Ovary (tissue), 9 donors: ENCODE measurements around the gene DDN. TPM values are rescaled to one million over a fixed set of nuclear protein-coding genes. Genes with fewer than 3 reads are reported as not detected.

Source experiments
- DNase-seq, 5 donors: peaks; one replicate each; pipeline ENCODE4 v3.0.0-alpha.2; 2019 to 2020
- H3K27ac ChIP-seq, 2 donors: fragments of 200-600 bp; one replicate each; pipeline versions ENCODE4 v1.5.1 to v1.8.0; 2019 to 2022
- H3K27me3 ChIP-seq: fragments of 200-600 bp; one replicate; pipeline ENCODE4 v1.8.0; 2022
- H3K36me3 ChIP-seq: fragments of 200-600 bp; sonication (generic); one replicate; pipeline ENCODE4 v1.5.1; 2019
- H3K4me1 ChIP-seq: one replicate; pipeline ENCODE4 v1.8.1; 2013; ENCODE audit warnings: mild to moderate bottlenecking, moderate library complexity; ENCODE audit not compliant: insufficient read depth
- H3K4me3 ChIP-seq: fragments of 200-600 bp; sonication (generic); one replicate; pipeline ENCODE4 v1.5.1; 2017
- H3K9me3 ChIP-seq, 2 donors: fragments of 200-600 bp in 1 of 2; sonication (generic) in 1 of 2; one replicate each; pipeline versions ENCODE4 v1.5.1 to v1.8.1; 2013 to 2019; ENCODE audit warnings: mild to moderate bottlenecking in 1 of 2, moderate library complexity in 1 of 2
- EP300 ChIP-seq: sonication (generic); formaldehyde crosslinking; IDR thresholded peaks from one replicate; pipeline ENCODE4 v1.6.1; 2017; ENCODE audit warnings: antibody characterized with exemption
- POLR2A ChIP-seq: fragments of 450-650 bp; IDR thresholded peaks from one replicate; pipeline ENCODE4 v1.6.1; 2017; ENCODE audit warnings: antibody characterized with exemption, mild to moderate bottlenecking, moderate library complexity
- WGBS, 3 donors: extraction: QIAGEN DNeasy Blood & Tissue Kit in 1 of 3; methylation state at CpG; one replicate each; pipeline versions ENCODE4 v1.1.5 to v1.1.7; 2013 to 2017; 5-methylcytosine and 5-hydroxymethylcytosine counted together
- intact Hi-C, 4 donors: fragments of 100-400 bp; cut with DNase I; formaldehyde crosslinking; loops; one replicate each; pipeline versions ENCODE4 v1.11.0 to v1.15.1; 2022 to 2023
- polyA plus RNA-seq, 2 donors: library from polyadenylated mRNA; stranded (reverse); fragments of 200-250 nt in 1 of 2; fragments of 350-450 nt in 1 of 2; fragmentation: Illumina TruSeq in 1 of 2; extraction: RNeasy Lipid Tissue Mini Kit (QIAGEN cat#74804) in 1 of 2; gene quantifications; one replicate each; pipeline ENCODE4 v1.2.3, GENCODE V29; 2013 to 2014
- total RNA-seq, 7 donors: library from RNA; depleted of rRNA in 2 of 7; stranded (reverse); fragments of >200 nt in 2 of 7; fragmentation: NEBNext Ultra II Directional in 3 of 7; extraction: Animal tissue kit (Norgen Biotek cat#: 25700) in 3 of 7; gene quantifications; one replicate each; pipeline versions ENCODE4 v1.1.0 to v1.2.4, GENCODE V29; 2016 to 2023
- TF ChIP-seq, protein P1 (sequence below), 3 donors: fragments of 450-650 bp in 2 of 3; fragments of 200-600 bp in 1 of 3; IDR thresholded peaks; one replicate each; pipeline versions ENCODE4 v1.5.1 to v1.8.0; 2016 to 2022; ENCODE audit warnings: antibody characterized with exemption in 3 of 3, mild to moderate bottlenecking in 1 of 3
- donor health status: DM: no; HTN: no; CAD: no; lungs with moderate emphysema.
- donor health status: DM: no; HTN: no; CAD: no.
- donor health status: Bipolar disorder and iron deficiency.
- donor health status: DM: yes; HTN: yes; CAD: no.
- donor health status: DM: no; HTN: no; CAD: no.
- donor health status: DM: yes; HTN: yes; CAD: no.

The DDN gene
- total and polyA plus RNA-seq, 9 donors: 0.04 to 0.28 (median 0.05) TPM; not detected in 6

DNA sequence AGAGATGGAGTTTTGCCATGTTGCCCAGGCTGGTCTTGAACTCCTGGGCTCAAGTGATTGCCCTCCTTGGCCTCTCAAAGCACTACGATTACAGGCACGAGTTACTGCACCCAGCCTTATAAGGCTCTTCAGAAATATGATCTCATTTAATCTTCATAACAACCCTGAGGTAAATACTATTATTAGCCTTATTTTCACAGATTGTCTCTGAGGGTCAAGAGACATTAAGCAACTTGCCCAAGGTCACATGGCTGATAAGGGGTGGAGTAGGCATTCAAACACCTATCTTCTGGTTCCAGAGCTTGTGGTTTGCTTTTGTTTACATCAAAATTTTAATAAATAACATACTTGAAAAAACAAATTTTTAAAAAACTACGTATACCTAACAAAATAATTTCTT, 14.3 kb upstream of the DDN start:
- Histone ChIP-seq H3K4me3 (no peak overlapping the region), H3K27ac (no peak overlapping the region), H3K4me1 (peaks cover 2% of the 10 kb centered on the region), H3K9me3 (no peaks in the 10 kb centered on the region), H3K36me3 (no peaks in the 10 kb centered on the region), H3K27me3 (no peaks in the 10 kb centered on the region)
- TF ChIP-seq EP300 (no peak), POLR2A (no peak)
- TF ChIP-seq, protein P1, sequence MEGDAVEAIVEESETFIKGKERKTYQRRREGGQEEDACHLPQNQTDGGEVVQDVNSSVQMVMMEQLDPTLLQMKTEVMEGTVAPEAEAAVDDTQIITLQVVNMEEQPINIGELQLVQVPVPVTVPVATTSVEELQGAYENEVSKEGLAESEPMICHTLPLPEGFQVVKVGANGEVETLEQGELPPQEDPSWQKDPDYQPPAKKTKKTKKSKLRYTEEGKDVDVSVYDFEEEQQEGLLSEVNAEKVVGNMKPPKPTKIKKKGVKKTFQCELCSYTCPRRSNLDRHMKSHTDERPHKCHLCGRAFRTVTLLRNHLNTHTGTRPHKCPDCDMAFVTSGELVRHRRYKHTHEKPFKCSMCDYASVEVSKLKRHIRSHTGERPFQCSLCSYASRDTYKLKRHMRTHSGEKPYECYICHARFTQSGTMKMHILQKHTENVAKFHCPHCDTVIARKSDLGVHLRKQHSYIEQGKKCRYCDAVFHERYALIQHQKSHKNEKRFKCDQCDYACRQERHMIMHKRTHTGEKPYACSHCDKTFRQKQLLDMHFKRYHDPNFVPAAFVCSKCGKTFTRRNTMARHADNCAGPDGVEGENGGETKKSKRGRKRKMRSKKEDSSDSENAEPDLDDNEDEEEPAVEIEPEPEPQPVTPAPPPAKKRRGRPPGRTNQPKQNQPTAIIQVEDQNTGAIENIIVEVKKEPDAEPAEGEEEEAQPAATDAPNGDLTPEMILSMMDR (IDR thresholded peaks at IDR 0.05): no peak
- WGBS, 3 donors: 73 to 87% (median 85%) methylated on average over 3 of the region's 3 CpGs
- intact Hi-C loops: loop anchor here in 1 of 4 donors (10.0 kb wide), 1 partner anchor 101 kb away; the partner anchor contains the start of gene LMBR1L
- no peak for DNase-seq

DNA sequence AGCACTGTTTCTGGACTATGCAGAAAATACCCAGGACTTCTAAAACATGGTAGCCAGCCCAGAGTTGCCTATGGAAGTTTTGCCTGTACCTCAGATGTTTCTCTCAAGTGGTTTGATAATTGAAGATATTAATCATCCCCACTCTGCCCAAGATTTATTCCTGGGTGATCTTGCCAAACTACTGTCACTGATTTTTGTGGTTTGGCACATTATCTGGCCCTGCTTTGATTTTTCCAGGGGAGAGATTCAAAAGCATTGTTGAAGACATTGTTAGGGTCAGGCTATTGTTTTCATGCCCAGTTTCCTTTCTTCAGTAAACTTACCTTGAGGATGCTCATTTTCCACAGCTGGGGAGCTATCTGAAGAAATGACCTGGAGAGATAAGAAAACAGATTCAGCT, 13.6 kb upstream of the DDN start:
- no peak for DNase-seq
- H3K4me1 ChIP-seq: no peaks in the 10 kb centered on the region
- no peaks in the 10 kb centered on the region for H3K9me3 ChIP-seq
- no peaks in the 10 kb centered on the region for H3K27me3 ChIP-seq
- no peak overlapping the region for H3K27ac ChIP-seq
- H3K4me3 ChIP-seq: no peak overlapping the region
- intact Hi-C loops: loop anchor here in 1 of 4 donors (10.0 kb wide), 1 partner anchor 102 kb away; the partner anchor contains the start of gene LMBR1L
- H3K36me3 ChIP-seq: no peaks in the 10 kb centered on the region
- TF ChIP-seq, protein P1 (IDR thresholded peaks at IDR 0.05): no peak
- no peak for TF ChIP-seq POLR2A
- TF ChIP-seq EP300: no peak

DNA sequence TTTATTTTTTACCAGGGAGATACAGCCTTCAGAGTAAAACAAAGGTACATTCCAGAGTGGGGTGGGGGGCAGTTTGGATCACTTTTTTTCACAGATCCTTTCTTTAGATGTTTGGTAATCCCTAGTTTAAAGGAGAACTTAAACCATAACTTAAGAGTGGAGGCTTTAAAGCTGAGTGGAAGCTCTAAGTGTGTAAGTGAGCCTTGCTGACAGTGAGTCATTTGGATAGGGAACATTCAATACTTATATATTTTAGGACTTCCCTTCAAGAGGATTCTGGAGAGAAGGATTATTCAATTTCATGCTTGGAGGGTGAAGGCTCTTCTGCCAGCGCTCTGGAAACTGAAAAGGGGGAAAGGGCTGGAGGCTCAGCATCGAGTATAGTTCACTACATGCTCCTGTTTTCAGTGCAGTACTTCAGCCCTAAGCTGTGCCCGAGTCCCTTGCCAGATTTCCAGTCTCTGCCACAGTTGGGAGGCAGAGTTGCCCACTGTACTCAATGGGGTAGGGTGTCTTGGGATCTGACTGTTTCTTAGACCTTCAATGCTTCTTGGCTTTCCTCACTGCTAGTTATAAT, 11.0 kb upstream of the DDN start:
- H3K4me1 ChIP-seq: no peaks in the 10 kb centered on the region
- intact Hi-C loops: loop anchor here in 1 of 4 donors (10.0 kb wide), 1 partner anchor 105 kb away; the partner anchor contains the start of gene LMBR1L
- no peaks in the 10 kb centered on the region for H3K36me3 ChIP-seq
- no peaks in the 10 kb centered on the region for H3K27me3 ChIP-seq
- H3K27ac ChIP-seq: no peak overlapping the region
- no peak overlapping the region for H3K4me3 ChIP-seq
- no peak for DNase-seq
- H3K9me3 ChIP-seq: no peaks in the 10 kb centered on the region
- 91 to 94% (median 92%) methylated on average over 3 of the region's 3 CpGs for WGBS, 3 donors
- TF ChIP-seq, protein P1 (IDR thresholded peaks at IDR 0.05): no peak
- TF ChIP-seq POLR2A (no peak), EP300 (no peak)

DNA sequence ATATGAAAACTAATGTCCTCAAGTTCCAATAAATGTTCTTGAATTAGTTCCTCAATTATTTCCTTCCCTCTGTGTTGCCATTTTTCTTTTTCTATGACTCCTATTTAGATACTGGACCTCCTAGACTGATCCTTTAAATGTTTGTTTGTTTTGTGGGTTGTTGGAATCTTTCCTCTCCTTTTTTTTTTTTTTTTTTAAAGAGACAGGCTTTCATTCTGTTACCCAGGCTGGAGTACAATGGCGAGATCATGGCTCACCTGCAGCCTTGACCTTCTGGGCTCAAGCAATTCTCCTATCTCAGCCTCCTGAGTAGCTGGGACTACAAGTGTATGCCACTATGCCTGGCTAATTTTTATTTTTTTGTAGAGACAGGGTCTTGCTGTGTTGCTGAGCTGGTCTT, 9.8 kb upstream of the DDN start:
- DNase-seq: no peak
- intact Hi-C loops: no loop called here
- no peaks in the 10 kb centered on the region for H3K4me1 ChIP-seq
- H3K27me3 ChIP-seq: no peaks in the 10 kb centered on the region
- no peak overlapping the region for H3K4me3 ChIP-seq
- no peaks in the 10 kb centered on the region for H3K36me3 ChIP-seq
- WGBS, 3 donors: 85 to 97% (median 89%) methylated on average over 1 of the region's 1 CpG
- no peaks in the 10 kb centered on the region for H3K9me3 ChIP-seq
- TF ChIP-seq POLR2A (no peak), EP300 (no peak)
- TF ChIP-seq, protein P1 (IDR thresholded peaks at IDR 0.05): no peak
- no peak overlapping the region for H3K27ac ChIP-seq
